Measurements from ENCODE around the gene NEIL3.

DNA sequence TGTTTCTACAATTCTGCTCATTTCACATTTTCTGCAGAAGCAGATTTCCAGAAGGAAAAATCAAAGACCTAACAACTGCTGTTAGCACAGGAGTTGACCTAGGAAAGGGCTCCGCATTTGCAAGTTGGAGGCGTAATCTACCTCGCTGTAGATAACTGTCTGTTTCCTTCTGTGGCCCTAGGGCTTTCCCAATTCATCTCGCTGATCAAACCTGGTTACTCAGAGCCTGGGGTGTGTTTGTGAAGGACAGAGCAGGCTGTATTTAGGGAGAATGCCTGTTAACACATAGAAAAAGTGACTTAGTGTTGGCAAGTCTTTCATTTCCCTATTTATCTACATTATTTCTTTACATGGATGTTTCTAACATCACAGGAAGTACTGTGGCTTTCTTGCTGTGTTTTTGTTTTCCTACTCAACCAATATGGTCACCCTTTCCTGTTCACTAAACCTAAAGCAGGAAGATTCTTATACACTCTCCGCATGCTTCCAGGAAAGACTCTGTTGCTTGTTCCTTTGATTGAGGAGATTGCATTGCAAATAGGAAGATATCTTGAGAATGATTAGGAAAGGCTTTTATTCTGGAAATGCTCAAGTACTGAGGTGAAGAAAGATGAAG lies 92.1 kb downstream of the NEIL3 start:
- TF ChIP-seq, protein P1, sequence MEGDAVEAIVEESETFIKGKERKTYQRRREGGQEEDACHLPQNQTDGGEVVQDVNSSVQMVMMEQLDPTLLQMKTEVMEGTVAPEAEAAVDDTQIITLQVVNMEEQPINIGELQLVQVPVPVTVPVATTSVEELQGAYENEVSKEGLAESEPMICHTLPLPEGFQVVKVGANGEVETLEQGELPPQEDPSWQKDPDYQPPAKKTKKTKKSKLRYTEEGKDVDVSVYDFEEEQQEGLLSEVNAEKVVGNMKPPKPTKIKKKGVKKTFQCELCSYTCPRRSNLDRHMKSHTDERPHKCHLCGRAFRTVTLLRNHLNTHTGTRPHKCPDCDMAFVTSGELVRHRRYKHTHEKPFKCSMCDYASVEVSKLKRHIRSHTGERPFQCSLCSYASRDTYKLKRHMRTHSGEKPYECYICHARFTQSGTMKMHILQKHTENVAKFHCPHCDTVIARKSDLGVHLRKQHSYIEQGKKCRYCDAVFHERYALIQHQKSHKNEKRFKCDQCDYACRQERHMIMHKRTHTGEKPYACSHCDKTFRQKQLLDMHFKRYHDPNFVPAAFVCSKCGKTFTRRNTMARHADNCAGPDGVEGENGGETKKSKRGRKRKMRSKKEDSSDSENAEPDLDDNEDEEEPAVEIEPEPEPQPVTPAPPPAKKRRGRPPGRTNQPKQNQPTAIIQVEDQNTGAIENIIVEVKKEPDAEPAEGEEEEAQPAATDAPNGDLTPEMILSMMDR (conservative IDR thresholded peaks at IDR 0.05; ENCODE audit: low read depth, low read length) = no peak
- TF ChIP-seq EZH2 (IDR thresholded peaks at IDR 0.05; ENCODE audit: low read length, unreplicated experiment) (no peak), EZH2phosphoT487 (IDR thresholded peaks at IDR 0.05; ENCODE audit: borderline replicate concordance, low read length) (no peak)
